NCI-H1436 (cell line): ENCODE measurements around the gene MAPKBP1.

Source experiments
- DNase-seq: peaks from one replicate; lab custom pipeline; 2025; lab: John Stamatoyannopoulos, UW

The MAPKBP1 gene

DNA sequence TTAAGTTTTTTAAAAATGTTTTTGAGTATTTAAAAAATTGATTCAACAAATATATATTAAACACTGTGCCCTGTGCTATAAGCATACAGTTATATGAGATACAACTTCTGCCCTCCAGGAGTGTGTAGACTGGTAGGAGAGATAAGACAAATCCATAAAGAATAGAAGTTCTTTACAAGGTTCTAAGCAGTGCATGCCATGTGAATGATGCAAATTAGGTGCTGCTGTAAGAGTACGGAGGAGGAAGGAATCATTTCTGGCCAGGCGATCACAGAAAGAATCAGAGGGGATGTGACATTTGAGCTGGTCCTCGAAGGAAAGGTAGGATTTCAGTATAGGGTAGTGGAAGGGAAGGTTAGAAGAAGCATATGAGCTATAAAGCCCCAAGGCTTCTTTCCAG is 14.0 kb downstream of the MAPKBP1 start:
- DNase-seq = no peak

DNA sequence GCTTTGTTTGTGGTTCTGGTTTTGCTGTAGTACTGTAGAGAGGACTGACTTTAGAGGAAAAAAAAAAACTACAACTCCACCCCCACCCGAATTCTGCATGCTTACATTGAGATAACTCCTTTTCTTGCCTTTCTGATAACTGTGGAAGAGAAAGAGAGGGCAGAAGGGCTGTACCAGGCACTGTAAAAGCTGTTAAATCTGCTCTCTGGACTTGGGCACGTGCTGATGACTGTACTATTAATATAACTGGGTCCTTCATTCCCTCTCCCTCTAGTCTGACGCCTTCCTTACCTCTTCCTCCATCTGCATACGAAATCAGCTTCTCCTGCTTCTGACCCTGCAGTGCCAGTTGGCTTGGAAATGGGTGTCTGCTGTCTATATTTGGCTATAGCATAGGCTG is 15.0 kb downstream of the MAPKBP1 start:
- DNase-seq = no peak

DNA sequence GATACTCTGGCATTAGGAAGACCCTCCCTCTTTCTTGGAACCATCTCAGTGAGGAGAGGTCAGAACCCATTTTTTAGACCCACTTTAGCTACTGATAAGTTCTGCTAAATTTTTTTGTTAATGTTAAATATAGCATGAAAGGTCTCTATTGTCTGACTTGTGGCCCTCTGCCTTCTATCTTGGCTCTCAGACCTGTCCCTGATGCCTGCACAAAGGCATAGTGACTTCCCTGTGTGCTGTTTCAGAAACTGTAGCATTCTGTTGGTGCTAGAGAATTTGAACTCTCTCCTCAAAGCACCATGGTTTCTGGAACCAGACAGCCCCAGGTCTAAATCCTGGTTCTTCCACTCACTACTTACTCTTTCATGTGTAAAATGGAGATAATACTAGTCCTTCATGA is 15.4 kb downstream of the MAPKBP1 start:
- no peak for DNase-seq

DNA sequence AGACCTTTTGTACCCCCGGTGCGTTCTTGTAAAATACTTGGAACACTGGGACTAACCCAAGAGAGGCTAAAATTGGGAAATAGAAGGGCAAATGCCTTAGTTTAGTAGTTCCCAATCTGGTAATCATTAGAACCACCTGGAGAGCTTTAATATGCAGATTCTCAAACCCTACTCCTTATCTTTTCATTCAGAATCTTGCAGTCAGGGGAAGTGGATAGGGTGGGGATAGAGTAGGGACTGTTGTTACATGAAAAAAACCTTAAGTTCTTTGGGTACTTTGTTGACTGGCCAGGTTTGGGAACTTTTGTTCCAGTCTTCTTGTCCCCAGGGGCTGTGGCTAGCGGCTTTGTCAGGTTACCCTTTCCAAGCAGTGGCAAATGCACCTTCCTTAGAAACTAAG is 15.9 kb downstream of the MAPKBP1 start:
- no peak for DNase-seq

DNA sequence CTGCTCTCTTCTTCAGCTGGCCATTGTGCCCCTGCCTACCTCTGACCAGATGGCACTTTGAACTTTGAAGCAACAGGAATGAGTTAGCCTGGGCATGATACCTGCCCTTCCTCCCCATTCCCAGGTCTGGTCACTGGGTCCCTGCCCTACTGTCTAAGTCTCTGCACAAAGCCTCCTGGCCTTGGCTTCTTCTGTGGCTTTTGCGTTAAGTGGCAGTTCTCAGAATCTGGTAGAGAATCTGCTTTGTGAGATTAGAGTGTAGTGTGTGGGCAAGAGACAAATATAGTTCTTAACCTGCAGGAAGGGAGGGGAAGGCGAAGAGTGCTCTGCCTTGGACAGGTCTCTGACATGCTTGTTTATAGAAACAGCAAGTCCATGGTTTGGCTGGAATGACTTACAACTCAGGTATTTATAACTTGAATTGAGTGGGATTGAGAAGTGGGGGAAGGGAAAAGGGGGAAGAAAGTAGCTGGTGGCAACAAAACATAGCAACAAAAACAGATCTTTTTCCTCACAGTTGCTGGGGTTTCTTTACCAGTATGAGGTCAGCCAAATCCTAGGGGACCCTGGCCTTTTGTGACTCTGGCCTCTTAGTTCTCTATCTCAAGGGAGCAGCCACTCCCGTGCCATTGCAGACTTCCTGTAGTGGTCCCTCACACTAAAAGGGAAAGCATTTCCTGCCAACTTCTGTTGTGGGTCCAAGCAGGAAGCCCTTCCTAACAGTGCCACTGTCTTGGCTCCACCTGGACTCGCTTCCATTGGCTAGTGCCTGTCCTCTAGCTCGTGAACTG is 16.7 kb downstream of the MAPKBP1 start:
- DNase-seq = no peak

DNA sequence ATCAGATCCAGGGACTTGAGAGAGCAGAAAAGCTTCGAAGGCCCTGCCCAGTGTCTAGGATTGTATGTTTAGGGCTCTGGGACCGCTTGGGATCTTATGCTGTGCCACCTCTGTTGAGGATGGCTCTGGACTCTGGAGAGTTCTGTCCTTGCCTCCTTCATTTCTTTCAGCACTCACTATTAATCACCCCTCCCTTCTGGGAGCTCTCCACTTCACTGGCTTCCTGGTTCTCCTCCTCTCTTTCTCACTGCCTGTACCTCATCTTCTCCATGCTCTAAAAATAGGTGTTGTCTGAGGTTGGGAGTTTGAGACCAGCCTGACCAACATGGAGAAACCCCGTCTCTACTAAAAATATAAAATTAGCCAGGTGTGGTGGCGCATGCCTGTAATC is 17.3 kb downstream of the MAPKBP1 start:
- no peak for DNase-seq

DNA sequence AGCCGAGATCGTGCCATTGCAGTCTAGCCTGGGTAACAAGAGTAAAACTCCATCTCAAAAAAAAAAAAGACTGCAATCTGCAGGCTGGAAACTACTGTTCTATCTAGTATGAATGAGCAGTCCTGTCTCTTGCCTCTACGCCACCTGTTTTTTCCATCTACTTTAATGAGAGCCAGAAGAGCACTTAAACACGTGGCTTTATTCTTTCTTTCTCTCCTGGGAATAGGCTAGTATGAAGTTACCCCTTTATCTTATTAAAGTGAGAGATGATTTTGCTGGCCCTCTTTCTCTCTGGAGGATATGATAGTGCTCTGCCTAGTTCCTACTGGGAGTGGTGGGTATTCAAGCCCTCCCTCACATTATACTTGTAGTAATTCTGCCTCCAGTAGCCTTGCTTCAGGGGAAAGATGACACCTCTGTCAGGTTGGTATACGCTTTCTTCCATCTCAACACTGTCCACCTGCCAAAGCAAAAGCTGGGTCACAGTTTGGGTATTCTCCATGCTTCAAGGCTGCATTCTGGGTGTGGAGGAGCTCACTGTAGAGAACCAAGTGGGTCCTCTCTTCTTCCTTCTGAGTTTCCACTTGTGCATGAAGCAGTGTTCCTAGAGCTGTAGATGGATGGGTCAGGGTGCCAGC is 17.8 kb downstream of the MAPKBP1 start:
- peak; percentile 93 for DNase-seq

DNA sequence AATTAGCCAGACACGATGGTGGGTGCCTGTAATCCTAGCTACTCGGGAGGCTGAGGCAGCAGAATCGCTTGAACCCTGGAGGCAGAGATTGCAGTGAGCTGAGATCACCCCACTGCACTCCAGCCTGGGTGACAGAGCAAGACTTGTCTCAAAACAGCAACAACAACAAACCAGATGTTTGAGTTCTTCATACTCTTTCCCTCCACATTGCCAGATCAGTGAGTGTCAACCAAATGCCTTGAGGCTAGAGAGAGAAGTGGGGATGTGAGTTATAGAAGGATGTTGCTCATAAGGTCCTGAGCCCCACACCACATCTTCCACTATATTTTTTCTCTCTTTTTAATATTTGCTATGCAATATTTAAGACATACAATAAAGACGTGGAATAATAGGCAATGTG is 19.8 kb downstream of the MAPKBP1 start:
- DNase-seq = no peak

DNA sequence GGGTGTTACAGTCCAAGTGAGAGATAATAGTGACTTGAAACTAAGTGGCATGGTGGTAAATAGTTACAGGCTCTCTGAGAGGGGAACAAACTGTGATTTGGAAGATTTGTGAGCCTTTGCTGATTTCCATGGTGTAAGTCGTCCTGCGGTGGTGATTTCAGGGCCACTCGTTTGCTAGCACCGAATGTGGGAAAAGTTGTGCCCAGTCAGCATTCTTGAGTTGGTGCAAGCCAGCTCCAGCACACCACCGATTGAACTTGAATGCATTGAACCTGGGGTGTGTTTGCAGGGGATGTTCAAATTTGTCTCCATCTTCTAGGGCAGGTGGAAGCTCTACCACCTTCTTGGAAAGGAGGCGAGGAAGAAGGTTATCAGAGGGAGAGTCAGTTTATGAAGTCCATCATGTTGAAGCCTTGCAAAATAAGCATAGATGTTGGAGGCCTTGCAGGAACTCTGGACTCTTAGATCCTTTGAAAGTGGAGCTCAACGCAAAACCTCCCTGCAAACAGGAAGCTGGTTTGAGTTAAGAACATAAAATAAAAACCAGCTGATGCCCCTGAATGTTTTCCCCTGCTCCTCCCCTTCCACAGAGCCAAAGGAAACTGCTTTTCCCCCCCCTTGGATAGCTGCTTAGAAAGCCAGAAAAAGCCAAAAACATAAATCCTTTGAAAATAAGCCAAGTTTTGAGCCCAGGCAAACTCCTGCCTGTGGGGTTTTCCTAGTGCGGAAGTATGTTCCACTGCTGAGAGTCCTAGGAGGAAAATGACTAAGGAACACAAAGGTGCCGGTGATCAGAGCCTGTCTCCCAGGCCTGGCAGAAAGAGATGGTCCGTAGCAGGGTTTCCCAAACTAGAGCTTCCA is 21.9 kb downstream of the MAPKBP1 start:
- DNase-seq = no peak

DNA sequence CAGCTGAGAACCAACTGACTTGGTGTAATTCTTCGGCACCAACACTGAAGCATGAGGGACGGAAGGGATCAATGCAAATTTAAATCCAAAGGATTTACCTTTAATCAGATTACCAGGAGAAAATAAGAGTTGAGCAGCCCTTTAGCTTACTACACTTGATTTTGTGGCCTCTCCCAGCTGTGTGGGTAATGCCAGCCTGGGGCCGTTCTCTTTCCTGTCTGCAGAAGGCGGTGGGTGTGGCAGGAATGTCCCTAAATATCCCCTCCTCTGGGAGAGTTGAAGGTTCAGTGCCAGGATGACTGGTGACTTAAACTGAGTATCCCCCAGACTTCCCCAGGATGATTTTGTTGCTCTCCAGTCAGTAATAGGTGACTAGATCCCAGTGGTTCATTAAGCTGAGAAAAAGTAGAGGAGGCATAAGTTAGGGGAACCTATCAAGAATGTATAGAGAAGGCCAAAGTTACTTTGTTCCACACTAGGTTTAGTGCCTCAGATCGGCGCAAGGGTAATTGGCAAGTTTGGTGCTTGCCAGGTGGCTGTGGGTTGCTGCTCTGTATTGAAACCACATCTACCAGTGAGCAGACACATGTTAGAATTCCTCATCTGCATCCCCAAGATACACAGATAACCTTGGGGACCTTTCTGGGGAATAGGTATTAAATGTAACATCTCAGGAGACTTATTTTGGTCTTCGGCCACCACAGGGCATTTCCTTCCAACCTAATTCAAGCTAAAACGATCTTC is 23.1 kb downstream of the MAPKBP1 start:
- no peak for DNase-seq

DNA sequence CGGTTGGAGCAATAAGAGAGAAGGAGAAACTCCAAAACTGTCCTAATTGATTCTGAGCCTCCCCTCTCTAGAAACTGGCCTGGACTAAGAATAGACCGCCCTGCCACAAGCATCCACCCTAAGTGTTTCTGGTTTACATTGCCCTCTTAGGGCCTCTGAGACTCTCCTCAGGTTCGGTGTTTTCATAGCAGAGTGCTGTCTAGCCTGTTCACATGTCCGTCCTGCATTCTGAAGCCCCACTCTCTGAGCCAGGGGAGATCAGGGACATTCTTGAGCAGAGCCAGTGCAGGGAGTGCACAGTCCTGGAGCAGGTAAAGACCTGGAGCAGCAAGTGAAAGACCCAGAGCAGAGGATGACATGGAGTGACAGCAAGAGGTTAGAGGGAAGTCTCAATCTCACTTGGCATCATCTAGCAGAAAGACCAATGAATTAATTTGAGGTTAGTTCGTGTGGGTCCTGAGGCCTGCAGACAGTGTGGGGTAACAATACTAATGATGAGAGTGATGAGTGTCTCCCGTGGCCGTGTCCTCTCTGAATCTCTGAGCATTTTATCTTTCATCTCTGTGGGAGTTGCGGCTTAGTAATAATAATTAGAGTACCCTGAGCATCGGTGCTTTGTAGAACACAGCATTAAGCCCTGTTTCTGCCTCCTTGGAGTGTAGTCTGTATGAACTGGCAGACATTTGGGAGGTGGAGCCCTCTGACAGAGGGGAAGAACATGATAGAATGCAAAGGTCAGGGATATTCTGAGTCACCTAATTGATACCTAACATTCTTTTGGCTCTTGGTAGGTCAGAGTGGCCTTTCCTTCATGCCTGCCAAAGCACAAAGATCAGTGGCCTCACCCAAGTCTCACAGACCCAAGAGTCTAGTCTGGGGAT is 24.6 kb downstream of the MAPKBP1 start:
- DNase-seq = no peak

DNA sequence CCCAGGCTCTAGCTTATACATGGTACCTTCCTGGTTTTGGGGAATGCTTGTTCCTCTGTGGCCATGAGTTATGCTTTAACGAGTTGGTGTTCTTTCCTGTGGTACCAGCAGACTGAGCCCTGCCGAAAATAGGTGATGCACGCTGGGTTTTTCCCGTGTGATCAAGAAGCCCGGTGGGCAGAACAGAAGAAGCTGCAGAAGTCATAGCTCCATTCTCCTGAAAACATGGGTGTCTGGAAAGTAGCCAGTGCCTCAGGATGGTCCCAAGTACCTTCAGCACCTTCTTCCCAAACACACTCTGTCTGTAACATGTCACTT is 25.2 kb downstream of the MAPKBP1 start:
- DNase-seq = no peak

DNA sequence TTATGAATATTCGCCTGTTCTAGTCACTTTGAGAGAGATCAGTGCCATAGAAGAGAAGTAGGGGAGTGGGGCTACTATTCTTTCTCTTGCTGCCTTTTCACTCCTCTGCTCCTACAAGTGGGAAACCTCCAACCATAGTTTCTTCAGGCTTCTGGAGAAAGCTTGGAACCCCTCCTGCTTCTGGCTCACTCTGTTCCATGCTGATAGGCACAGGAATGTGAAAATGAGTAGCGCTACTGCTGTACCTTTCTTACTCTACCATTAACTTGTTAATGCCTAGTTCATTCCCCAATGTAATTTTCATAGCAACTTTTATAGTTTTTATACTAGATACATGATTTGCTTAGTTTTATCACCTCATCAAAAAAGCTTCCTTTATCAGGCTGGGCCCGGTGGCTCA is 26.9 kb downstream of the MAPKBP1 start:
- no peak for DNase-seq

DNA sequence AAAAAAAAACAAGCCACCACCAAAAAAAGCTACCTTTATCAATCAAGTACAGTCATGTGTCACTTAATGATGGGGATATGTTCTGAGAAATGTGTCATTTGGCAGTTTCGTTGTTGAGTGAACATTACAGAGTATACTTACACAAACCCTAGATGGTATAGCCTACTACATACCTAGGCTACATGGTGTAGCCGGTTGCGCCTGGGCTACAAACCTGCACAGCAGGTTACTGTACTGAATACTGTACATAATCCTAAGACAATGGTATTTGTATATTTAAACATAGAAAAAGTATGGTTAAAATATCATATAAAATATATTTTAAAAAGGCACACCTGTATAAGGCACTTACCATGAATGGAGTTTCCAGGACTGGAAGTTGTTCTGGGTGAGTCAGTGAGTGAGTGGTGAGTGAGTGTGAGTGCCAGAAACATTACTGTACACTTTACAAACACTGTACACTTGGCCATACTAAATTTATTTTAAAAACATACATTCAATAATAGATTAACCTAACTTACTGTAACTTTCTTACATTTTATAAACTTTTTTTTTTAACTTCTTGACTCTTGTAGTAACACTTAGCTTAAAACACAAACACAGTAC is 27.7 kb downstream of the MAPKBP1 start:
- no peak for DNase-seq

DNA sequence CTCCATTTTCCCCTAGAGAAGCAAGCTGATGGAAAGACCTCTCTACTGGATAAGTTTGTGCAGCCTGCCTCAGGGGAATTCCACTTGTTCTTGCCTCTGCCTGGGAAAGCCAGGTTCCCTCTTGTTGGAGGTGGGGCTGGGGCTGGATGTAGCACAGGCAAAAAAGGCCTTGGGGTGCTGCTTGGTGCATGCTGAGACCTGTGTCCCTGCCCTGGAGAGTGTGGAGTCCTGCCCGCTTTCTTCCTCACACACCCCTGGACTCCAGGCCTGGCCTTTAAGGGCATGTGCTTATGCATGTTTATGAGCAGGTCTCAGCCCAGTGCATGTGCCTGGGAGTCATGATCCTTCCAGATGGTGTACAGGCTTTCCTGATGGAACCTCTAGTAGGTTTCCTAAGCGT is 30.1 kb downstream of the MAPKBP1 start:
- no peak for DNase-seq

DNA sequence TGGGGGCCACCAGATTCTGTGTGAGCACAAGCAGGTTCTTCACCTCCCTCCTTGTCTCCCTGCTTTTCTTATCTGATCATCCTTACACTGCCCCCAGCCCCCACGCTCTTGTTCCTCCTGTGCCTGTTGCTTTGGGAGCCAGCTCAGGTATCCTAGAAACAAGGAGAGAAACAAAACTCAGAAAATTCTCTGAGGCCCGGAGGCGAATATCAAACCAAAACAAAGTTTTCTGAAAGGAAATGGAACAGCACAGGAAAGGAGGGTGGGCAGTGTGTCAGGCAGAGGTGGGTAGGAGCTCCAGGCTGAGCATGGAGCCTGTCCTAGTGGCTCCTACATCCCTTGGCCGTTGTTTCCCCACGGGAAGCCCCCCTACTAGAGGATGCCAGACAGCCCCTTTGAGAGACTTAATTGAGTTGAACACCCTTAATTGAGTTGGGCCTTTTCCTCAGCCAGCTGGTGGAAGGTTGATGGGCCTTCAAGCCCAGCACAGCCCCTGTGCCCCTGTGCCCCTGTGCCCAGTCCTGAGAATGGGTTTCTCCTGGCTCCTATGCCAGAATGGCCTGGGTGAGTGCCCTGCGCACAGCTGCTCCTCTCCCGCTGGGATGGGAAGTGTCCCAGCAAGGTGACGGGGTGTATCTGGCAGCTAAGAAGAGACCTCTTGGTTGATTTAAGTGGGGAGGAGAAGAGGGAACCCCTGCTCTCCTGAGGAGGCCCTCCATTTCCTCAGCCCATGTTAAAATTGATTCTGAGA is 30.8 kb downstream of the MAPKBP1 start:
- no peak for DNase-seq

DNA sequence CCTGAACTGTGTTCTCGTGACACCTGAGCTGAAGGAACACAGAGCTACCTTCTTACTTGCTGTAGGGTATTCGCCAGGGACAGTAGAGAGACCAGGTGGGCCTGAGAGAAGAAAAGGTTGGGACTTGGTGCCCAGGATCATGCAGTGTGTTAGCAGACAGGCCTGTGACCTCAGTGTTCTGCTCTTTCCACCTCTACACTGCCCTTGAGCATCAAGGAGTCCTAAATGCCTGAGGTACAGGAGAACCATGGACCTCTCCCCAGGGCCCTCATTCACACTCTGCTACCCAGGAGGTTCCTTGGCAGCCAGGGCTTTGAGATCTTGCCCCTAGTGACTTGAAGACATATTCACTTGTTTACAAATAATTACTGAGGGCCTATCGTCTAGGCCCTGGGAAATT is 31.4 kb downstream of the MAPKBP1 start:
- DNase-seq = no peak

DNA sequence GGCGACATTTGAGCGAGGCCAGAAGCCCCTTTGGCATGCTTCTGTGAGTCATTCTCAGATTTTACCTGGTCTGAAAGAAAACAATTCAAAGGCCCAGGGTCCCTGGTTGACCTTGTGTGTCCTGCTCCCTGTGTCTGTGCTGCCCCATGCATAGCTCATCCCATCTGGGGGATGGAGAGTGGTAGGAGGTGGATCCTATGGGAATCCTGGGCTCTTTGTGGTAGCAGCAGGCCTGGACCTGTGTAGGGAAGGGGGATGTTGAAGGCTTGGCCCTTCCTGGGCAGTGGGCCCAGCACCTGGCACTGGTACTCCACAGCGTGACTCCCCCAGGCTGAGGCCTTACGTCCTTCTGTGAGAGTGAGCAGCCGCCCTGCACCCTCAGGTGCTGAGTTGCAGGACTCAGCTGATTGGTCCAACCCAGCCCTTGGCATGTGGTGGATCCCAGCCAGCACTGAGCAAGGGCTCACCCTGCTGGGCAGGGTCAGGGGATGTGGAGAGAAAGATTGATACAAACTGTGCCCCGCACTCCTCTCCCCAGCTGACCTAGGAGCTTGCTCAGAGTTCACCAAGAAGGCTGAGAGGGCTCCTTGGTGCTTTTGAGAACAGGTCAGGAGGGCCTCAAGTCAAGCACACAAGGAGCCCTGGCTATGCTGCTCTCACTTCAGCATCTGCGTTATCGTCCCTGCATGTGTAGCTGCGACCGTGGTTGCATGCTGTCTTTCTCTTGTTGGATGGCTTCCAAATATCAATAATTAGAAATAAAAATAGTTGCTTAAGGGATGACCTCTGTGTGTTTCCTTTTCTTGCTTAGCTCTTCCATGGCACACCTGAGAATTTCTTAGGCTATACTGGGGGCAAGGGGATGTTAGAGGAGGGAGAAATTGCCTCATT is 32.3 kb downstream of the MAPKBP1 start:
- no peak for DNase-seq

DNA sequence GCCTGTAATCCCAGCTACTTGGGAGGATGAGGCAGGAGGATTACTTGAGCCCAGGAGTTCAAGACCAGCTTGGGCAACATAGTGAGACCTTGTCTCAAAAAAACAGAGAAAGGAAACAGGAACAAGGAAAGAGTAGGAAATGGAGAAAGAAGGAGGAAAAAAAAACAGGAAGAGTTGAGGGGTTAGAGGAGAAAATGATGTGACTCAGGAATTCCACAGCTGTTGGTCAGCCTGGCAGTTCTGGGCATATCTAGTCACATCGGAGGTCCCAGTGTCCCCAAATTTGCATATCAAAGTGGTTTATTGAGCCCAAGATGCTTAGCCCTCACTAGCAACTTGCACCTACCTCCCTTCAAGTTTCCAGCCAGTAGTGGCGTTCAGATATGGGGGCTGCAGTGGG is 34.8 kb downstream of the MAPKBP1 start:
- DNase-seq = no peak
